Stimulated activated CD8-positive, alpha-beta memory T cell treated with anti-CD3 and anti-CD28 coated beads, Interleukin-7, amount 100 ng/mL, for 4 hours (primary cell): ENCODE data around the gene SCRN3.
"Not testable (repeated sequence)": the region's sequence is repeated elsewhere in the genome, so short reads cannot be mapped to it uniquely, and the experiment has no call there.

Experiments used
- DNase-seq, 2 donors: peaks; one replicate each; pipeline ENCODE4 v3.0.0-alpha.2; 2020; ENCODE audit warnings: low read depth in 2 of 2

Gene SCRN3

GRCh38 chr2:174403628-174404027 lies 8.1 kb downstream of the SCRN3 start:
- DNase-seq = no peak

DNA sequence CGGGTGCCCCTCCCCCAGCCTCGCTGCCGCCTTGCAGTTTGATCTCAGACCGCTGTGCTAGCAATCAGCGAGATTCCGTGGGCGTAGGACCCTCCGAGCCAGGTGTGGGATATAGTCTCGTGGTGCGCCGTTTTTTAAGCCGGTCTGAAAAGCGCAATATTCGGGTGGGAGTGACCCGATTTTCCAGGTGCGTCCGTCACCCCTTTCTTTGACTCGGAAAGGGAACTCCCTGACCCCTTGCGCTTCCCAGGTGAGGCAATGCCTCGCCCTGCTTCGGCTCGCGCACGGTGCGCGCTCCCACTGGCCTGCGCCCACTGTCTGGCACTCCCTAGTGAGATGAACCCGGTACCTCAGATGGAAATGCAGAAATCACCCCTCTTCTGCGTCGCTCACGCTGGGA lies 14.5 kb downstream of the SCRN3 start:
- not testable (repeated sequence) for DNase-seq

GRCh38 chr2:174412256-174412655 lies 16.7 kb downstream of the SCRN3 start:
- DNase-seq = no peak

DNA sequence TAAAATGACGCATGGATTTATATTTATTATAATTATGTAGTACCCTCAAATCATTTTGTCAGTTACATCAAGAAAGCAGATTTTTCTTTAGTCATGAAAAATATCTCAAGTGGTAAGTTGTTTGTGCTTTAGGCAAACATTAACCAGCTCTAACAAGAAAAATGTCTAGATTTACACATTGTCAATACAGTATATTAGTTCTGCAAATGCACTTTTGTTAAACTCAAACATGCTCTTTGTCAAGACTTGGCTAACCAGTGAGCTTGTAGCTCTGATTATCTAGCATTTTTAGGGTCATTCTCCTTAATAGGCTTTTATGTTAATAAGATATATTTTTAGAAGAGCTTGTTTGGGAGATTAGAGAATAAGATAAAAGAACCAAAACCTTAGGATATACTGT lies 32.7 kb downstream of the SCRN3 start:
- no peak for DNase-seq

DNA sequence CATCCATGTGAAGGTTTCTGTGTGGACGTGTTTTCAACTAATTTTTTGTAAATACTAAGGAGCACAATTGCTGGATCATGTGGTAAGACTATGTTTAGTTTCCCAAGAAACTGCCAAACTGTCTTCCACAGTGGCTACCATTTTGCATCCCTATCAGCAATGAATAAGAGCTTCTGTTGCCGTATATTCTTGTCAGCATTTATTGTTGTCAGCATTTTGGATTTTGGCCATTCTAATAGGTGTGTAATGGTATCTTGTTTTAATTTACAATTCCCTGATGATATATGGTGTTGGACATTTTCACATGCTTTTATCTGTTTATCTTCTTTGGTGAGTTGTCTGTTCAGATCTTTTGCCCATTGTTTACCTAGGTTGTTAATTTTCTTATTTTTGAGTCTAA lies 34.5 kb downstream of the SCRN3 start:
- DNase-seq = no peak

DNA sequence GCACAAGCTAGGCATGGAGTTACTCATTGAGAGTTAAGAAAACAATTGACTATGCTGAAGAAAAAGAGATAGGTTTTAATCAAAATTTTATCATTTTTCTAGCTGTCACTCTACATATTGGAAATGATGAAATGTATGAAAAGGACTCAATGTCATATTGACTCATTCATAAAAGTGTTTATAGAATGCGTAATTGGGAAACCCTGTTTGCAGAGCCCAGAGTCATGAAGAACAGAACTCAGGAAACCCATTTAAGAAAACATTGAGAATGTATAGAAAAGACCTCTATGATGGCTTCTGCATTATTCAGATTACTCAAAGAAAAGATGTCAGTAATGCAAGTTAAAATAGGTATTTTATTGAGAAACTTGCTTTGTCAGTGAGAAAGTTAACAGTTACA lies 36.4 kb downstream of the SCRN3 start:
- no peak for DNase-seq

DNA sequence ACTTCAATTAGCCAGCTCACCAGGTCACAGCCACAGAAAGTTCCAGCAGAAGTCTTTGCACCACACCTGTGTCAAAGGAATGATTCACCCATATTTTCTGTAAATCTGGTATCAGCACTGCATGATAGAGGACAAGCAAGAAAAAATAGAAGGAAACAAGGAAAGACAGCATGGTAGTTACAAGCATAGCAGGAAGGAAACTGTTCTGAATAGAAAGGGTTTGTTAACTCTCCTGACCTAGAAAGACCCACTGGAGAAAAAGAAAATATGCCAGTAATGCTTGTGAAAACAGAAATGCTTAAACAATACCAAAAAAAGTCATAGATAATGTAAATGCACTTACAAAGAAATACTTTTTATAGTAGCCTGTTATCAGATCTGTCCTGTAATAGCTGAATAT lies 40.8 kb downstream of the SCRN3 start:
- DNase-seq = no peak

DNA sequence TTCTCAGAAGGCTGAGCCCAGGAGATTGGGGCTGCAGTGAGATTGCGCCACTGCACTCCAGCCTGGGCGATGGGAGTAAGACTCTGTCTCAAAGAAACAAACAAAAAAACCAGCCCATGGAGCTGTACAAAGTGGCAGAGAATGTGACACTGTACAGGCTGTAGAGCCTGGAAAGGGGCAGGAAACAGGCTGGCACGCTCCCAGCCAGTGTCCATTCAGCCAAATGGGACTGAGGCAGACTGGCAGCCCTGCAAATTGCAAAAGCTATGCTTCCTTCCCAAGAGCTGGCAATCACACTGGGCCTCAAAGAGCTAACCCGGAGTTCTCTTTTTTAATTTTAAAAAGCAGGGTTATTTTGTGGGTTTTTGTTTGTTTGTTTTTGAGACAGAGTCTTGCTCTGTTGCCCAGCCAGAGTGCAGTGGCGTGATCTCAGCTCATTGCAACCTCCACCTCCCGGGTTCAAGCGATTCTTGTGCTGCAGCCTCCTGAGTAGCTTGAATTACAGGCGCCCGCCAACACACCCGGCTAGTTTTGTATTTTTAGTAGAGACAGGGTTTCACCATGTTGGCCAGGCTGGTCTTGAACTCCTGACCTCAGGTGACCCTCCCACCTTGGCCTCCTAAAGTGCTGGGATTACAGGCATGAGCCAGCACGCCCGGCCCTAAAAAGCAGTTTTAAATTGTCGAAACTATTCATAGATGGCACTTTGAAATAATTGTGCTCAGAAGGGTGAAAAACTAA lies 42.8 kb downstream of the SCRN3 start:
- no peak for DNase-seq

- DNase-seq = no peak
Observed at GRCh38 chr2:174439323-174439722, 43.8 kb downstream of the SCRN3 start.

- no peak for DNase-seq
Observed at GRCh38 chr2:174439950-174440349, 44.4 kb downstream of the SCRN3 start.

DNA sequence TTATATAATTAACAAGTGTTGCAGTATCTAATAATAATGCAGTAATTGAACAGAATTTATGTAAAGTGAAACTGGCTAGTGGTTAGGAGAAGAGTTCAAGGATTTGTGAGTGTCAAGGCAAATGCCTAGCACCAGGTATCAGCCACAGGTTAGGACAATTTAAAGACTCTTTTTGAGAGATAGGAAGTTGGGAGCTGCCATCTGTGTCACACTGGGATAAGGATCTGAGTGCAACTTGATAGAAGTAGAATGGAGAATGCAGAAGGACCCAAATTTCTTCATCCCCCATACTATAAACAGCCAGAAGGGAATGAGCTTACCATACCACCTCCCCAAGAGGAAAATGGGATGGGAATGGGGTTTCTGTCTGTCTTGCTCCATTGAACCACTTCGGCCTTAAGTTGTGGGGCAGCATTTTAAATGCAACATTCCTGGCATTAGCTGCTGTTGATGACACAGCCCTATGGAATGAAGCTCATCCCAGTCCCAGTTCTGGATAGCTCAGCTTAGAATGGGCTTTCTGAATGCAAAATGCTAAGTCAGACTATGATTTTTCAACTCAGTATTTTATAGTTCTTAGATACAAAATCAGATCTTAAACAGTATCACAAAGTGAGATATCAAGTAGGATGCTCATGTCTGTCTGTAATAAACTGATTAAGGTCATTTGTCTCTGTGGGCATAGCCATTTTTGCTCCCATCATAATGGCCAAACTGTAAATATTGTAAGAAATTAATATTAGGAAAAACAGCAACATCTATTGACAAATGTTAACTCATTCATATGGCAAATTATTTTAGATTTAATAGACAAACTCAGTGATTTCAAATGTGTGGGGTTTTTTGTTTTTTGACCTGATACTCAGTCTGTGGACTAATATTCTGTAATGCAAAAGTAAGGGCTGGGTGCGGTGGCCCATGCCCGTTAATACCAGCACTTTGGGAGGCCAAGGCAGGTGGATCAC lies 47.3 kb downstream of the SCRN3 start:
- no peak for DNase-seq

DNA sequence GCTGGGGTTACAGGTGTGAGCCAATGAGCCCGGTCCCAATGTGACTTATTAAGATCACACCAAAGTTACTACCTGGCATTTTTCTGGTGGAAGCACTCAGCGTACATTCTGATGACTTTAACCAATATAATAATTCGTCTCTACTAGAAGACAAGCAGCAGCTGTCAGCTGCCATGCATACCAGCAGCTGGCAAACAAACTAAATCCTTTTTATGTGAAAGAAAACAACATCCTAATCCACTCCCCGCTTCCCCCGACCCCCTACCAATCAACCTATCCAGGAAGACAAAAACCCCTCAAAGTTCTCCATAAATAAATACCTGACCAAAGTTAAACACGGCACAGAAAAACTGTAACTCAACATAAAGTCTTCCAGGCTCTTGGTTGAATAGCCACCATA lies 49.2 kb downstream of the SCRN3 start:
- DNase-seq = no peak

GRCh38 chr2:174445248-174445647 lies 49.7 kb downstream of the SCRN3 start:
- DNase-seq = no peak

DNA sequence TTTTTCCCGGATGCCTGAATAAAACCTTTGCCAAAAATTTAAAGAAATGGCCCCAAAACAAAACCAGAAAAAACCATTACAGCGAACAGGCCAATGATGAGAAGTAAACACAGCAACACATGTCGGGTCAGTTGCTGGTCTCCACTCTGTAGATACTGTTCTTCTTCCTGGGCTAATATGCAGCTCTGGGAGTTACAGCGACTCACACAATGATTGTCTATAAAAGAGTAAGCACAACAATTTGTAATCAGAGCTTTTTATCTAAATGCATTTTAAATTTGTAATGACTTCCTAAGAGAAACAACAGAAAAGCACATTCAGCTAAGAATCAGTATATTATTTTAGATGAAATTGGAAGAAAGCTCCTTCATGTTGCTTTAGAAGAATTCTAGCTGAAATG lies 51.0 kb downstream of the SCRN3 start:
- no peak for DNase-seq

DNA sequence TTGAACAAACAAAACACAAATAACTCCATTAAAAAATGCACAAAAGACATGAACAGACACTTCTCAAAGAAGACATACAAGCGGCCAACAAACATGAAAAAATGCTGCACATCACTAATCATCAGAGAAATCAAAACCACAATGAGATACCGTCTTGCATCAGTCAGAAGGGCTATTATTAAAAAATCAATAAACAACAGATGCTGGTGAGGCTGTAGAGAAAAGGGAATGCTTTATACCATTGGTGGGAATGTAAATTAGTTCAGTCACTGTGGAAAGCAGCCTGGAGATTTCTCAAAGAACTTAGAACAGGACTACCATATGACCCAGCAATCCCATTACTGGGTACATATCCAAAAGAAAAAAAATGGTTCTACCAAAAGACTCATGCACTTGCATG lies 53.5 kb downstream of the SCRN3 start:
- no peak for DNase-seq

GRCh38 chr2:174450021-174450816 lies 54.7 kb downstream of the SCRN3 start:
- no peak for DNase-seq

DNA sequence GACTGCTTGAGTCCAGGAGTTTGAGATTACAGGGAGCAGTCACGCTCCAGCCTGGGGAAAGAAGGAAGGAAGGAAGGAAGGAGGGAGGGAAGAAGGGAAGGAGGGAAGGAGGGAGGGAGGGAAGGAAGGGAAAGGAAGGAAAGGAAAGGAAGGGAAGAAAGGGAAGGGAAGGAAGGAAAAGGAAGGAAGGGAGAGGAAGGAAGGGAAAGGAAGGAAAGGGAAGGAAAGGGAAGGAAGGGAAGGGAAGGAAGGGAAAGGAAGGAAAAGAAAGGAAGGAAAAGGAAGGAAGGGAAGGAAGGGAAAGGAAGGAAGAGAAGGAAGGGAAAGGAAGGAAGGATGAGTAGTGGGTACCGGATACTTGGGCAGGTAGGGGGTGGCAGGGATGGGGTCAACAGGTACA lies 59.0 kb downstream of the SCRN3 start:
- DNase-seq = no peak

DNA sequence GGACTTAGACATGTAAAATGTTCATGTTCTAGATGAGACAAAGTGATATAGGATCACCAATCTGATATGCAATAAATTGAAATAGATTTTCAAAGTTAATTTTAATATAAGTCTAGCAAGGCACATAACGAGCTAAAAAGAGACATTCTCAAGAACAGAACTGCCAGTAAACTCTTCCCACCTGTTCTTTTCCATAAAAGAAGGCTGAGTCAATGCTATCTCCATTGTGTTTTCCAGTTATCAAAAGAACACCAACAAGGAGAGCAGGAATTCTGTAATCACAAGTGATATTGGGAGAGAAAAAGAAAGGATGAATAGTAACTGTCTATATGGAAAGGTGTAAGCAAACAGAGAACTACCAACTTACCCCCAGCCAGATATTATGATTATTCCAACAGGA lies 65.7 kb downstream of the SCRN3 start:
- no peak for DNase-seq

DNA sequence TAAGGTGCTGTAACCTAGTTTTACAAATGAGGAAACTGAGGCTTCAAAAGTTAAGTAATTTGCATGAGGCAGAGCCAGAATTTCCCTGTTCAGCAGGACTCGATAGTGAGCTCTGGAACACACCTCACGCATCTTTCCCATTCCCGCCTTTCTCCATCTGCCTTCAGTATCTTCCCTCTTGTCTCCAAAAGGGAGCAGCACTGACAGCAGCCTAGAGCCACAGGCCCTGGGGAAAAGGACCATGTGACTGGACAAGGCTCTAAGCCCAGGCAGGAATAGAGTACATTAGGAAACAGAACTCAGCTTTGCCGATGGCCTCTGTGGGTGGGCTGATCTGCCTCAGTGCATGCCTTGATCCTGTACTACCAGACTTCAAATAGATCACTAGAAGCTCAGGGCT lies 69.8 kb downstream of the SCRN3 start:
- DNase-seq = no peak

DNA sequence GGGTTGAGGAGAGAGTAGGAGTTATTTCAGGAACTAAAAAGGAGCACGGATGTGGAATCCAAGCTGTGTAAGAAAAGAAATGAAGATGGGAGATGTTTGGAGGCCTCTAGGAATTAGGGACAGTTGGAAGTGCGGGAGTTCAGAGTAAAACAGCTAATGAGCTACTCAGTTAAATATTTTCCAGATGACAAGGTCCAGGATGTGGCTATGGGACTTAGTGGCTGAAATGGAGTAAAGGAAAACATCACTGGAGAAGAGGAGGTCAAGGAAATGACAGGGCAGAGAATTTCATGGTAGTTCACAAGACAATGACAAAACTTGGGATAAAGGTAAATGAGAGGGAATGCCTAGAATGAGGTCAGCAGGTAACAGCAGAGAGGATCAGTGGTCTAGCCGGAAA lies 78.3 kb downstream of the SCRN3 start:
- DNase-seq = no peak

DNA sequence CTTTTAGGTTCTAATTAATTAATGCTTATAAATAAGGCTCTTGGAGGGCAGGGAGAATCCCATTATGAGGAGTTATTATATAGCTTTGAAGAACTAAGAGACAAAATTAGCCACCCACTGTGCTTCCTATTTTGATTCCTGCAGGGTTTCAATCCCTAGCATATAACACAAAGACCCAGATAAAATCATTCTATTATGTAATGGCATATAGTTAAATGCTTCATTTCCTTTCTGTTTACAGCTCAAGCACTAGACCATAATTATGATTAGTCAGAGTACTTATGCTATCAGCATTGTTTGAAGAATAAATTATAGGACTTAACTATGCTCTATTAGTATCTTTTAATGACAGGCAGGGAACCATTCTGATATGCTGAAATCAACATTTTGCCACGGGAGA lies 82.2 kb downstream of the SCRN3 start:
- DNase-seq = no peak
